Tibial nerve (tissue), 4 donors: ENCODE measurements around the gene PPP2R2C. TPM values are rescaled to one million over a fixed set of nuclear protein-coding genes. Genes with fewer than 3 reads are reported as not detected.

Source experiments
- DNase-seq, 2 donors: peaks; one replicate each; pipeline ENCODE4 v3.0.0-alpha.2; 2019; ENCODE audit warnings: low spot score in 2 of 2
- H3K27ac ChIP-seq, 4 donors: fragments of 200-600 bp; sonication (generic) in 3 of 4; one replicate each; pipeline ENCODE4 v1.5.1; 2017 to 2019; ENCODE audit warnings: mild to moderate bottlenecking in 1 of 4
- H3K27me3 ChIP-seq, 2 donors: fragments of 200-600 bp; sonication (generic) in 1 of 2; one replicate each; pipeline versions ENCODE4 v1.5.1 to v1.6.0; 2017 to 2019
- H3K36me3 ChIP-seq, 3 donors: fragments of 200-600 bp; sonication (generic); one replicate each; pipeline ENCODE4 v1.5.1; 2018 to 2019
- H3K4me1 ChIP-seq, 4 donors: fragments of 200-600 bp; sonication (generic) in 3 of 4; one replicate each; pipeline ENCODE4 v1.5.1; 2017 to 2019
- H3K4me3 ChIP-seq, 4 donors: fragments of 200-600 bp; sonication (generic) in 3 of 4; one replicate each; pipeline ENCODE4 v1.5.1; 2017 to 2019; ENCODE audit warnings: mild to moderate bottlenecking in 1 of 4, moderate library complexity in 1 of 4
- H3K9me3 ChIP-seq, 4 donors: fragments of 200-600 bp; sonication (generic) in 3 of 4; one replicate each; pipeline ENCODE4 v1.5.1; 2017 to 2019
- CTCF ChIP-seq, 5 experiments: fragments of 200-600 bp in 3 of 5; fragments of 450-650 bp in 2 of 5; sonication (generic) in 3 of 5; IDR thresholded peaks; one replicate each; pipeline ENCODE4 v1.5.1; 2016 to 2019; ENCODE audit warnings: antibody characterized with exemption in 5 of 5, mild to moderate bottlenecking in 3 of 5, moderate library complexity in 2 of 5
- EP300 ChIP-seq, 2 donors: sonication (generic); formaldehyde crosslinking; IDR thresholded peaks; one replicate each; pipeline ENCODE4 v1.6.1; 2017; ENCODE audit warnings: antibody characterized with exemption in 2 of 2, mild to moderate bottlenecking in 1 of 2
- POLR2A ChIP-seq, 2 donors: fragments of 450-650 bp; IDR thresholded peaks; one replicate each; pipeline ENCODE4 v1.6.1; 2017; ENCODE audit warnings: antibody characterized with exemption in 2 of 2, mild to moderate bottlenecking in 2 of 2, moderate library complexity in 2 of 2
- WGBS, 2 donors: methylation state at CpG; one replicate each; pipeline ENCODE4 v1.1.5; 2018; 5-methylcytosine and 5-hydroxymethylcytosine counted together
- total RNA-seq, 4 donors: library from RNA; depleted of rRNA; stranded (reverse); fragments of >200 nt; gene quantifications; one replicate each; pipeline ENCODE4 v1.1.0, GENCODE V29; 2016

PPP2R2C gene
- total RNA-seq, 4 donors from 2014 or later: under 0.01 to 0.66 (median 0.42) TPM; not detected in 1

DNA sequence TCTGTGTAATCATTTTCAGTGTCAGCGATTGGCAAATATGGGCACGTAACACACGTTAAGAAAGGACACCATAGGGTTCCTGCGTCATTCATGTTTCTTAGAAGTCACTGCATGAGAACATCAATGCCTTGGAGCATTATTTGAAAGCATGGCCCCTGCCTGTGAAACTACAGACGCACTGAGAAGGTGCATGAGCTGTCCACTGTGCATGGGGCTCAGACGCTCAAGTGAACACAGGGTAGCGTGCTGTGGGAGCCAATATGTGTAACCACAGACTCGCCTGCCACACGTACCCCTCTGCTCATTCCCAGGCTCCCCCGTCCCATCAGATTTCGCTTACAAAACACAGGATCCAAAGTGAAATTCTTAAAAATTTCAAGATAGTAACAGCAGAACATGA lies 6.5 kb downstream of the PPP2R2C start:
- 91 to 94% methylated on average over 11 of the region's 11 CpGs for WGBS, 2 donors
- Histone ChIP-seq H3K27ac (no peak overlapping the region), H3K36me3 (no peaks in the 10 kb centered on the region), H3K9me3 (peaks cover 0 to 9% (median 0%) of the 10 kb centered on the region in 4 donors), H3K4me3 (no peak overlapping the region), H3K27me3 (peaks cover 0 to 35% of the 10 kb centered on the region in 2 donors), H3K4me1 (peaks cover 0 to 10% (median 2%) of the 10 kb centered on the region in 4 donors)
- no peak for DNase-seq
- no peak for TF ChIP-seq EP300 (IDR thresholded peaks at IDR 0.05)
- no peak for TF ChIP-seq POLR2A (IDR thresholded peaks at IDR 0.05)
- no peak for TF ChIP-seq CTCF (IDR thresholded peaks at IDR 0.05)

- no peak for DNase-seq
- Histone ChIP-seq H3K36me3 (no peaks in the 10 kb centered on the region), H3K27ac (no peak overlapping the region), H3K4me3 (no peak overlapping the region), H3K9me3 (peaks cover 0 to 9% (median 0%) of the 10 kb centered on the region in 4 donors), H3K4me1 (peaks cover 0 to 1% (median 0%) of the 10 kb centered on the region in 4 donors), H3K27me3 (peaks cover 0 to 29% of the 10 kb centered on the region in 2 donors)
- TF ChIP-seq CTCF (IDR thresholded peaks at IDR 0.05) (no peak), POLR2A (IDR thresholded peaks at IDR 0.05) (no peak), EP300 (IDR thresholded peaks at IDR 0.05) (no peak)
- WGBS, 2 donors: 71 to 73% methylated on average over 7 of the region's 7 CpGs
Measured at GRCh38 chr4:6464842-6465588, 7.4 kb downstream of the PPP2R2C start.

DNA sequence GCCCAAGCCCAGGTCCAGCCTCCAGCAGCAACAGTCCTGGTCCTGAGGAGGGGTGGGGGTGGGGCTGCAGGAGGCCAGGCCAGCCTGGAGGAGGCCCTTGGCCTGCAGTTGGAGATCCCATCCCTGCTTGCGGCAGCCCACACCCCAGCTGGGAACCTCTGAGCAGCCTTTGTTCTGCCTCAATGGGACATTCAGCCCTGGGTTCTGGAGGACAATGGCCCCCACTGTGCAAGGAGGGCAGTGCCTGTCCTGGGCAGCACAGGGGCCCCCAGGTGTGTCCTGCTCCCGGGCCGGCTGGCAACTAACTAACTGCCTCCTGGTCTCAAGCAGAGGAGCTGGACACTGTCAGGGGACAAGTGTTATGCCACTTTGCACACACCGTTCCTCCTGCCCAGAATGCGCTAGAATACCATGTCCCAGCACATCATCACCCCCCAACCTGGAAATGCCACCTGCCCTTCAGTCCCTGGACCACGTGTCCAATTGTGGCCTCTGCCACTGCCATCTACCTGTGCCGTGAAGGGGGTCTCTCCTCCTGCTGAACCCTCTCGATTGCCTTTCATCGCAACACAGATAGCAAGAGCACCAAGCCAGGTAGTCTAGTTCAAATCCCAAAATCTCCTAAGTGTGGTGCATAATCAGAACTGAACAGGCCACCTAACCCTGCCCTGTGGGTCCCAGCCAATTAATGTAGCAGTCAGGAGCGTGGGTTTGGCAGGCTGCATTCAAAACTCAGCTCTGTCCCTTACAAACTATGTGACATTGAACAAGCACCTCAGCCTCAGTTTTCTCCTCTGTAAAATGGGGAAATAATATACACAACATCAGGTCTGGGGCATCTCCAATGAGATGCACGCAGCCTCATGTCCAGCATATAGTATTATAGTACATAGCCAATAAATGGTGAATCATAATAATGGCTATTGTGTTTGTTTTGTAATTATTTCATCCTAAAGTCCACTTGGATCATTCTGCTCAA lies 8.8 kb downstream of the PPP2R2C start:
- no peak overlapping the region for H3K4me3 ChIP-seq
- no peak for DNase-seq
- no peaks in the 10 kb centered on the region for H3K4me1 ChIP-seq
- H3K9me3 ChIP-seq: peaks cover 0 to 21% (median 0%) of the 10 kb centered on the region in 4 donors
- H3K27me3 ChIP-seq: peaks cover 0 to 15% of the 10 kb centered on the region in 2 donors
- TF ChIP-seq CTCF (IDR thresholded peaks at IDR 0.05) (no peak), EP300 (IDR thresholded peaks at IDR 0.05) (no peak)
- H3K27ac ChIP-seq: no peak overlapping the region
- no peaks in the 10 kb centered on the region for H3K36me3 ChIP-seq
- WGBS, 2 donors: 72 to 76% methylated on average over 6 to 8 of the region's 11 CpGs

DNA sequence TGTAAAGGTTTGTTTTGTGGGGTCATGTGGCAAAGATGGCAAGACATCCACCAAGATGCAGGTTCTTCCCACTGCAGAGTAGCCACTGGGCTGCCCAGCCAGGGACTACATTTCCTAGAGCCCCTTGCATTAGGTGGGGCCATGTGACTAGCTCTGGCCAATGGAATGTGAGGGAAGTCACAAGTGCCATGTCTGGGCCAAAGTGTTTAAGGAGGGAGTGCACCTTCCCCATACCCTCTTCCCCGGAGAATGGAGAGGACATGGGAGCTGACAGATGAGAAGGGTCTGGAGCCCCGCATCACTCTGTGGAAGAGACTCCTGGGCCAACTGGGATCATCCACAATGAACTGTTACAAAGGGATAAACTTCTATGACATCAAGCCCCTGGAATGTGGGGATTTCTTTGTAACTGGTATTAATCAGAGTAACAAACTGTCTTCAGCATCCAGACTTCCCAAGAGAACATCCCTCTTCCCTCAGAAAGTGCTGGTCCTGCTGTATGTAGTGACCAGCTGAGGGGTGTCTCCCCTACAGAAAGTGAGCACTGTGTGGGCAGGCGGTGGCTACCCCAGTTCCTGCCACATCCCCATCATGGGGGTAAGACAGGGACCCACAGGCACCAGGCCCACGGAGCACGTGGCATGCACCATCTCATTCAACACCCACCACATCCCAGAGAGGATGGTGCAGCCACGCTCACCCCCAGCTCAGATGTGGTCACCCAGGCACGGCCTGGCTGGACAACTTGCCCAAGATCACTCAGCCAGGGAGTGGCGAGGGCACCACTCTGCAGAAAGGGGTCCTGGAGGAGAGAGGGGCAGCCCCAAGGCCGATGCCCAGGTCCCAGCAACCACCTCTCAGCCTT lies 10.9 kb downstream of the PPP2R2C start:
- Histone ChIP-seq H3K9me3 (peaks cover 0 to 29% (median 0%) of the 10 kb centered on the region in 4 donors), H3K36me3 (no peaks in the 10 kb centered on the region), H3K27me3 (no peaks in the 10 kb centered on the region), H3K4me3 (no peak overlapping the region), H3K27ac (no peak overlapping the region), H3K4me1 (no peaks in the 10 kb centered on the region)
- TF ChIP-seq EP300 (IDR thresholded peaks at IDR 0.05) (no peak), CTCF (IDR thresholded peaks at IDR 0.05) (no peak), POLR2A (IDR thresholded peaks at IDR 0.05) (no peak)
- no peak for DNase-seq
- WGBS, 2 donors: 80 to 89% methylated on average over 7 to 8 of the region's 9 CpGs
